Thyroid gland (tissue), 4 donors: ENCODE data around the gene STK16.

ENCODE experiments used
- CTCF ChIP-seq, 6 experiments: fragments of 200-600 bp in 3 of 6; fragments of 450-650 bp in 3 of 6; sonication (generic) in 3 of 6; IDR thresholded peaks; one replicate each; pipeline ENCODE4 v1.5.1; 2016 to 2019; ENCODE audit warnings: antibody characterized with exemption in 6 of 6, mild to moderate bottlenecking in 2 of 6, inconsistent platforms in 1 of 6, moderate library complexity in 1 of 6
- POLR2A ChIP-seq, 2 donors: fragments of 450-650 bp; IDR thresholded peaks; one replicate each; pipeline ENCODE4 v1.6.1; 2017; ENCODE audit warnings: antibody characterized with exemption in 2 of 2, mild to moderate bottlenecking in 2 of 2, moderate library complexity in 1 of 2

GRCh38 chr2:219206328-219207133, 38.7 kb upstream of the STK16 start, which contains the start of gene ZFAND2B:
- TF ChIP-seq CTCF (IDR thresholded peaks at IDR 0.05) (peak in 2 of 6 experiments; percentile 8 to 47), POLR2A (IDR thresholded peaks at IDR 0.05) (peak; percentile 69 to 99)
